Pancreas (tissue), 10 donors: ENCODE data around the gene NSUN7. TPM values are rescaled to one million over a fixed set of nuclear protein-coding genes. Genes with fewer than 3 reads are reported as not detected.
A peak's percentile ranks its signal among the peaks of the same experiment; 100 is the strongest.

Experiments used
- ATAC-seq, 4 donors: fragments of 200-7000 bp; cut with Tn5 transposase; one replicate each; pipeline versions ENCODE4 v1.8.0 to v1.9.1; 2020; ENCODE audit warnings: mild to moderate bottlenecking in 4 of 4, moderate library complexity in 4 of 4
- DNase-seq, 6 donors: peaks; one replicate each; pipeline ENCODE4 v3.0.0-alpha.2; 2020
- FAIRE-seq: peaks from 2 replicates; lab custom pipeline; 2012; peaks lifted over from hg19 to GRCh38; lab: Jason Lieb, UNC
- H3K27ac ChIP-seq, 4 donors: fragments of 200-600 bp; sonication (generic); 1 replicate in 3 of 4; 2 replicates in 1 of 4; pipeline versions ENCODE4 v1.5.0 to v1.8.0; 2020
- H3K27me3 ChIP-seq, 4 donors: fragments of 200-600 bp; one replicate each; pipeline ENCODE4 v1.8.0; 2021
- H3K36me3 ChIP-seq, 3 donors: fragments of 200-600 bp; sonication (generic) in 1 of 3; one replicate each; pipeline versions ENCODE4 v1.5.0 to v1.8.0; 2020 to 2021
- H3K4me1 ChIP-seq, 3 donors: fragments of 200-600 bp; one replicate each; pipeline ENCODE4 v1.8.0; 2021
- H3K4me3 ChIP-seq, 4 donors: fragments of 200-600 bp; sonication (generic) in 2 of 4; one replicate each; pipeline versions ENCODE4 v1.5.0 to v1.8.0; 2020 to 2021
- H3K9me3 ChIP-seq, 4 donors: fragments of 200-600 bp; one replicate each; pipeline ENCODE4 v1.8.0; 2021
- WGBS, 2 donors: extraction: QIAGEN DNeasy Blood & Tissue Kit; methylation state at CpG; one replicate each; pipeline ENCODE4 v1.1.7; 2013; 5-methylcytosine and 5-hydroxymethylcytosine counted together
- intact Hi-C, 3 donors: fragments of 100-400 bp; cut with DNase I; formaldehyde crosslinking; loops; one replicate each; pipeline versions ENCODE4 v1.11.1 to v1.14.2; 2022
- polyA plus RNA-seq, 2 donors: library from polyadenylated mRNA; stranded (reverse); fragments of 200-250 nt; gene quantifications; one replicate each; pipeline ENCODE4 v1.2.3, GENCODE V29; 2013
- total RNA-seq, 6 donors: library from RNA; stranded (reverse); fragmentation: NEBNext Ultra II Directional in 4 of 6; extraction: Animal tissue kit (Norgen Biotek cat#: 25700) in 4 of 6; gene quantifications; one replicate each; pipeline versions ENCODE4 v1.2.1 to v1.2.4, GENCODE V29; 2021 to 2023
- TF ChIP-seq, protein P1 (sequence below), 4 donors: fragments of 200-600 bp; sonication (generic) in 3 of 4; IDR thresholded peaks; one replicate each; pipeline versions ENCODE4 v1.5.0 to v1.8.0; 2021; ENCODE audit warnings: antibody characterized with exemption in 4 of 4
- donor health status: healthy with polysubstance abuse.
- donor health status: DM: no; HTN: no; CAD: no; lungs with moderate emphysema.
- donor health status: DM: no; HTN: no; CAD: no.
- donor health status: control.
- donor health status: control.
- donor health status: Bipolar disorder and iron deficiency.
- donor health status: DM: yes; HTN: yes; CAD: no.
- donor health status: DM: no; HTN: no; CAD: no.
- donor health status: DM: no; HTN: no; CAD: no.
- donor health status: DM: yes; HTN: yes; CAD: no.

Gene NSUN7
- total and polyA plus RNA-seq, 8 donors, result 4.5 to 10.5 (median 6.3) TPM

GRCh38 chr4:40744218-40744617 lies 5.5 kb upstream of the NSUN7 start:
- Histone ChIP-seq H3K4me3 (no peak overlapping the region), H3K4me1 (peaks cover 0 to 4% (median 0%) of the 10 kb centered on the region in 3 donors), H3K27ac (no peak overlapping the region), H3K36me3 (no peaks in the 10 kb centered on the region), H3K9me3 (no peaks in the 10 kb centered on the region), H3K27me3 (no peaks in the 10 kb centered on the region)
- DNase-seq, result no peak
- whole genome bisulfite sequencing, 2 donors, result 42 to 52% methylated on average over 3 of the region's 3 CpGs
- intact Hi-C loops, result loop anchor here in 1 of 3 donors (5.0 kb wide), 1 partner anchor 98 kb away; no protein-coding TSS in a partner anchor
- TF ChIP-seq, protein P1, sequence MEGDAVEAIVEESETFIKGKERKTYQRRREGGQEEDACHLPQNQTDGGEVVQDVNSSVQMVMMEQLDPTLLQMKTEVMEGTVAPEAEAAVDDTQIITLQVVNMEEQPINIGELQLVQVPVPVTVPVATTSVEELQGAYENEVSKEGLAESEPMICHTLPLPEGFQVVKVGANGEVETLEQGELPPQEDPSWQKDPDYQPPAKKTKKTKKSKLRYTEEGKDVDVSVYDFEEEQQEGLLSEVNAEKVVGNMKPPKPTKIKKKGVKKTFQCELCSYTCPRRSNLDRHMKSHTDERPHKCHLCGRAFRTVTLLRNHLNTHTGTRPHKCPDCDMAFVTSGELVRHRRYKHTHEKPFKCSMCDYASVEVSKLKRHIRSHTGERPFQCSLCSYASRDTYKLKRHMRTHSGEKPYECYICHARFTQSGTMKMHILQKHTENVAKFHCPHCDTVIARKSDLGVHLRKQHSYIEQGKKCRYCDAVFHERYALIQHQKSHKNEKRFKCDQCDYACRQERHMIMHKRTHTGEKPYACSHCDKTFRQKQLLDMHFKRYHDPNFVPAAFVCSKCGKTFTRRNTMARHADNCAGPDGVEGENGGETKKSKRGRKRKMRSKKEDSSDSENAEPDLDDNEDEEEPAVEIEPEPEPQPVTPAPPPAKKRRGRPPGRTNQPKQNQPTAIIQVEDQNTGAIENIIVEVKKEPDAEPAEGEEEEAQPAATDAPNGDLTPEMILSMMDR (IDR thresholded peaks at IDR 0.05), result no peak
- no peak for FAIRE-seq
- ATAC-seq, result no peak

GRCh38 chr4:40745285-40745984 lies 4.3 kb upstream of the NSUN7 start:
- 80 to 82% methylated on average over 6 of the region's 6 CpGs for WGBS, 2 donors
- no peak for FAIRE-seq
- intact Hi-C loops, result no loop called here
- no peaks in the 10 kb centered on the region for H3K36me3 ChIP-seq
- ATAC-seq, result no peak
- DNase-seq, result no peak
- TF ChIP-seq, protein P1 (IDR thresholded peaks at IDR 0.05), result no peak
- no peaks in the 10 kb centered on the region for H3K9me3 ChIP-seq
- peaks cover 0 to 4% (median 0%) of the 10 kb centered on the region in 3 donors for H3K4me1 ChIP-seq
- H3K27ac ChIP-seq, result no peak overlapping the region
- H3K27me3 ChIP-seq, result no peaks in the 10 kb centered on the region
- H3K4me3 ChIP-seq, result no peak overlapping the region

DNA sequence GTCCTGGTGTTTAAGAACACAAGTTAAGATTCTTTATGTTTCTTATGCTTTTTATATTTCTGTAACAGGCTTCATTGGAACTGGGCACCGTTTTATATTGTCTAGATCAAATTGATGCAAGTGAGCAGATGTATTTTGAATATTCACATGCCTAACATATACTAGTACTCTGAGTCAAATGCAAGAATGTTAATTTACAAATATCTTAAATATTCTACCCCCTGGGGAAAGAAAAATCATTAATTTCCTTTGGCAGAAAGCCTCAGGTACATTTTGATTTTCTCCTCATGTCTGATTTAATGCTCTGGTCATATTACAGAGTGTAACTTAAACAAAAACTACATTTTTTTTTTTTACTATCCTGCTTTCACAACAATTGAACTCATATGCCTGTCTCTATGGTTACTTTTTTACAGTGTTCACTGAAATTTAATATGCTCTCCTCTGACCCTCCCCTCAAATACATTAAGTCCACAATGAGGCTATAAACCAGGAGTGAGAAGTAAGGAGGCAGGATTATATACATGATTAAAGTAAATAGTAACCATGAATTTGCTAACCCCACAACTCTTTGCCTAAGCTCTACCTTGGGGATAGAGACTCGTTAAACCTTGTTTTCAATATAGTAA lies 2.4 kb upstream of the NSUN7 start:
- H3K27me3 ChIP-seq, result no peaks in the 10 kb centered on the region
- peaks cover 0 to 4% (median 0%) of the 10 kb centered on the region in 3 donors for H3K4me1 ChIP-seq
- H3K27ac ChIP-seq, result no peak overlapping the region
- no peak for DNase-seq
- FAIRE-seq, result no peak
- H3K36me3 ChIP-seq, result no peaks in the 10 kb centered on the region
- TF ChIP-seq, protein P1 (IDR thresholded peaks at IDR 0.05), result no peak
- intact Hi-C loops, result no loop called here
- H3K9me3 ChIP-seq, result no peaks in the 10 kb centered on the region
- WGBS, 2 donors, result 44 to 53% methylated on average over 2 of the region's 2 CpGs
- H3K4me3 ChIP-seq, result no peak overlapping the region
- ATAC-seq, result no peak

DNA sequence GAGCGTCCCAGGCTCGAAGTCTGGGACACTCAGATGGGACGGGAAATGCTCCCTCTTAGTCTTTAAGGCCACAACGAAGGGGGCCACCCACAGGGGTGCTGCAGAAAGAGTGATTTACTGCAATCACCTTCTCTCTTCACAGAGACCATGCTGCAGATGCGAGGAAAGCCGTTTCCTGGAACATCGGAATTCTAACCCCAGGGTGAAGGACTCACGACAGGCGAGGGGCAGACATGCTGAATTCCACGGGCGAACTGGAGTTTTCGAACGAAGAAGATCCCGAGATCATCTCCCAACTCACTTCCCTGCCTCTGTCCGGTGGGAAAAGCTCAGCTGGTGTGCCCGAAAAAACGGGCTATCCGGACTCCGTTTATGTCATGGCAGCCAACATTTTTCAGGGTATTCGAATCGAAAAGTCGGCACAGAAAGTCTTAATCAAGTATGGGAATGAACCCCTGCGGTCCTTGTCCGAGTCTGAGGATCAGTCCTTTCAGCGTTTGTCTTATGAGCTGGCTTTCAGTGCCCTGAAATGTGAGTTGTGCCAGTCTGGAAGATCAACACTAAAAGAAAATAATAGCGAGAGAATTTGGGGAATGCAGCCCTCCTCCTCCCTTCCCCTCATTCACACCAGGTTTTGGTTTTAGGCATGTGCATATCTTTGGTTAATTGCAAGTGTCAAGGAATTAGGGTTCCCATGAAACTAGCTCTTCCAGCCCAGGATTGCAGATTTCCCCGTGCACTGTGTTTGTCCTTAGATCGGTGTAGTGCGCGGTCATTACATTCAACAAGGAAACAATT lies 905 bp downstream of the NSUN7 start:
- H3K27me3 ChIP-seq, result no peaks in the 10 kb centered on the region
- peak; percentile 28 to 52 (median 40) for ATAC-seq
- peak overlapping the region; percentile 46 to 82 (median 64) for H3K4me3 ChIP-seq
- FAIRE-seq, result no peak
- H3K9me3 ChIP-seq, result no peaks in the 10 kb centered on the region
- DNase-seq, result peak in 2 of 6 donors; percentile 9 to 58
- intact Hi-C loops, result no loop called here
- WGBS, 2 donors, result 3 to 4% methylated on average over 30 of the region's 30 CpGs
- TF ChIP-seq, protein P1 (IDR thresholded peaks at IDR 0.05), result no peak
- peak overlapping the region; percentile 47 to 78 (median 50) for H3K27ac ChIP-seq
- no peaks in the 10 kb centered on the region for H3K4me1 ChIP-seq
- H3K36me3 ChIP-seq, result no peaks in the 10 kb centered on the region
